HG03469 (cell line): ENCODE results near the gene HSFX2.
"Not testable (repeated sequence)": the region's sequence is repeated elsewhere in the genome, so short reads cannot be mapped to it uniquely, and the experiment has no call there.

Experiments used
- ATAC-seq: cut with Tn5 transposase; IDR thresholded peaks from one replicate; pipeline ENCODE4 v1.9.1; 2021; ENCODE audit warnings: mild to moderate bottlenecking, moderate library complexity, moderate number of reproducible peaks; ENCODE audit not compliant: unreplicated experiment

Gene HSFX2

GRCh38 chrX:149595214-149595613 lies at the start of gene HSFX2:
HSFX2 (minus strand) TSS chrX:149595314; CDS start chrX:149594700, 614 bp downstream.
- not testable (repeated sequence) for ATAC-seq

GRCh38 chrX:149643496-149643895 lies 48.4 kb upstream of the HSFX2 start:
- ATAC-seq, result no peak

GRCh38 chrX:149641835-149642234 lies 46.7 kb upstream of the HSFX2 start:
- ATAC-seq, result no peak

GRCh38 chrX:149641432-149641831 lies 46.3 kb upstream of the HSFX2 start:
- no peak for ATAC-seq

GRCh38 chrX:149639568-149639967 lies 44.5 kb upstream of the HSFX2 start:
- no peak for ATAC-seq

GRCh38 chrX:149638860-149639259 lies 43.7 kb upstream of the HSFX2 start:
- ATAC-seq, result no peak

GRCh38 chrX:149633511-149633910 lies 38.4 kb upstream of the HSFX2 start:
- ATAC-seq, result no peak

- peak; percentile 71 for ATAC-seq
Measured at GRCh38 chrX:149631234-149632165, 36.4 kb upstream of the HSFX2 start, which contains the start of gene TMEM185A. TMEM185A (minus strand) TSS chrX:149631792; CDS start chrX:149631580, 212 bp downstream.

- no peak for ATAC-seq
Measured at GRCh38 chrX:149630681-149631233, 35.6 kb upstream of the HSFX2 start.

GRCh38 chrX:149629730-149630387 lies 34.7 kb upstream of the HSFX2 start:
- ATAC-seq, result no peak

GRCh38 chrX:149628768-149629167 lies 33.7 kb upstream of the HSFX2 start:
- ATAC-seq, result no peak

GRCh38 chrX:149628280-149628679 lies 33.2 kb upstream of the HSFX2 start:
- ATAC-seq, result no peak

GRCh38 chrX:149626829-149627228 lies 31.7 kb upstream of the HSFX2 start:
- ATAC-seq, result not testable (repeated sequence)

- ATAC-seq, result not testable (repeated sequence)
Measured at GRCh38 chrX:149619662-149620061, 24.5 kb upstream of the HSFX2 start.

- no peak for ATAC-seq
Measured at GRCh38 chrX:149618871-149619270, 23.8 kb upstream of the HSFX2 start.

GRCh38 chrX:149611623-149612175 lies 16.6 kb upstream of the HSFX2 start:
- no peak for ATAC-seq

- no peak for ATAC-seq
Measured at GRCh38 chrX:149610511-149610910, 15.4 kb upstream of the HSFX2 start.

GRCh38 chrX:149607699-149608098 lies 12.6 kb upstream of the HSFX2 start:
- ATAC-seq, result no peak

GRCh38 chrX:149605248-149605885 lies 10.3 kb upstream of the HSFX2 start:
- not testable (repeated sequence) for ATAC-seq

- not testable (repeated sequence) for ATAC-seq
Measured at GRCh38 chrX:149598603-149599002, 3.5 kb upstream of the HSFX2 start.

GRCh38 chrX:149595943-149596342 lies 829 bp upstream of the HSFX2 start:
- not testable (repeated sequence) for ATAC-seq
